Neuron (in vitro differentiated cells): Measurements from ENCODE around the gene TTC27.

ENCODE experiments used
- H2AFZ ChIP-seq: one replicate; pipeline ENCODE4 v1.6.1; 2013; ENCODE audit warnings: low read depth, mild to moderate bottlenecking, inconsistent platforms, low read length, moderate library complexity
- H3K27me3 ChIP-seq: one replicate; pipeline ENCODE4 v1.6.1; 2013; ENCODE audit warnings: low read length; ENCODE audit not compliant: insufficient read depth
- H3K36me3 ChIP-seq: one replicate; pipeline ENCODE4 v1.6.1; 2013; ENCODE audit warnings: low read length; ENCODE audit not compliant: insufficient read depth
- H3K4me1 ChIP-seq: one replicate; pipeline ENCODE4 v1.6.1; 2013; ENCODE audit warnings: low read length; ENCODE audit not compliant: insufficient read depth
- H3K4me3 ChIP-seq: 2 replicates; pipeline ENCODE4 v1.5.1; 2013; ENCODE audit warnings: mild to moderate bottlenecking, low read length, moderate library complexity
- H3K9me3 ChIP-seq: one replicate; pipeline ENCODE4 v1.6.1; 2013; ENCODE audit warnings: low read length

TTC27 gene

GRCh38 chr2:32783469-32783868 is 155.6 kb downstream of the TTC27 start:
- Histone ChIP-seq H3K36me3 (no peaks in the 10 kb centered on the region), H3K27me3 (no peaks in the 10 kb centered on the region)

GRCh38 chr2:32783933-32784332 is 156.1 kb downstream of the TTC27 start:
- H3K27me3 ChIP-seq: no peaks in the 10 kb centered on the region
- H3K9me3 ChIP-seq: peaks cover 8% of the 10 kb centered on the region
- H3K4me3 ChIP-seq: no peak overlapping the region
- no peaks in the 10 kb centered on the region for H3K36me3 ChIP-seq
- no peak overlapping the region for H2AFZ ChIP-seq
- H3K4me1 ChIP-seq: no peaks in the 10 kb centered on the region

More at GRCh38 chr2:32783469-32783868, 155.6 kb downstream of the TTC27 start:
- Histone ChIP-seq H2AFZ (no peak overlapping the region), H3K4me3 (no peak overlapping the region), H3K4me1 (no peaks in the 10 kb centered on the region), H3K9me3 (peaks cover 8% of the 10 kb centered on the region)

GRCh38 chr2:32787207-32787606 is 159.4 kb downstream of the TTC27 start:
- no peaks in the 10 kb centered on the region for H3K27me3 ChIP-seq
- no peaks in the 10 kb centered on the region for H3K36me3 ChIP-seq
- no peak overlapping the region for H2AFZ ChIP-seq
- no peaks in the 10 kb centered on the region for H3K4me1 ChIP-seq
- no peak overlapping the region for H3K4me3 ChIP-seq
- no peaks in the 10 kb centered on the region for H3K9me3 ChIP-seq

- Histone ChIP-seq H3K4me3 (no peak overlapping the region), H2AFZ (no peak overlapping the region), H3K36me3 (no peaks in the 10 kb centered on the region), H3K9me3 (no peaks in the 10 kb centered on the region), H3K4me1 (no peaks in the 10 kb centered on the region), H3K27me3 (no peaks in the 10 kb centered on the region)
These were observed 160.3 kb downstream of the TTC27 start for GRCh38 chr2:32788114-32788513.

GRCh38 chr2:32792416-32792815 is 164.6 kb downstream of the TTC27 start:
- no peaks in the 10 kb centered on the region for H3K36me3 ChIP-seq
- no peak overlapping the region for H3K4me3 ChIP-seq
- H3K9me3 ChIP-seq: no peaks in the 10 kb centered on the region
- no peak overlapping the region for H2AFZ ChIP-seq
- no peaks in the 10 kb centered on the region for H3K4me1 ChIP-seq
- H3K27me3 ChIP-seq: no peaks in the 10 kb centered on the region

GRCh38 chr2:32798829-32799228 is 171.0 kb downstream of the TTC27 start:
- Histone ChIP-seq H3K4me1 (no peaks in the 10 kb centered on the region), H2AFZ (no peak overlapping the region), H3K36me3 (no peaks in the 10 kb centered on the region), H3K27me3 (no peaks in the 10 kb centered on the region), H3K9me3 (peaks cover 1% of the 10 kb centered on the region), H3K4me3 (no peak overlapping the region)

- Histone ChIP-seq H3K4me1 (no peaks in the 10 kb centered on the region), H2AFZ (no peak overlapping the region), H3K9me3 (peaks cover 1% of the 10 kb centered on the region), H3K27me3 (no peaks in the 10 kb centered on the region), H3K36me3 (no peaks in the 10 kb centered on the region), H3K4me3 (no peak overlapping the region)
These were observed 173.9 kb downstream of the TTC27 start for GRCh38 chr2:32801741-32802140.

- peaks cover 1% of the 10 kb centered on the region for H3K9me3 ChIP-seq
- H3K4me1 ChIP-seq: no peaks in the 10 kb centered on the region
- H3K27me3 ChIP-seq: no peaks in the 10 kb centered on the region
- no peaks in the 10 kb centered on the region for H3K36me3 ChIP-seq
- no peak overlapping the region for H2AFZ ChIP-seq
- H3K4me3 ChIP-seq: no peak overlapping the region
These were observed 175.0 kb downstream of the TTC27 start for GRCh38 chr2:32802877-32803276.

GRCh38 chr2:32804205-32804604 is 176.4 kb downstream of the TTC27 start:
- Histone ChIP-seq H3K27me3 (no peaks in the 10 kb centered on the region), H3K4me3 (no peak overlapping the region), H3K9me3 (peaks cover 1% of the 10 kb centered on the region), H3K4me1 (no peaks in the 10 kb centered on the region), H2AFZ (no peak overlapping the region), H3K36me3 (no peaks in the 10 kb centered on the region)

GRCh38 chr2:32805104-32806095 is 177.6 kb downstream of the TTC27 start:
- Histone ChIP-seq H3K36me3 (no peaks in the 10 kb centered on the region), H2AFZ (no peak overlapping the region), H3K4me3 (no peak overlapping the region), H3K4me1 (no peaks in the 10 kb centered on the region), H3K9me3 (peaks cover 3% of the 10 kb centered on the region), H3K27me3 (no peaks in the 10 kb centered on the region)

- Histone ChIP-seq H3K4me1 (no peaks in the 10 kb centered on the region), H3K4me3 (no peak overlapping the region), H3K27me3 (no peaks in the 10 kb centered on the region), H3K9me3 (peaks cover 4% of the 10 kb centered on the region), H3K36me3 (no peaks in the 10 kb centered on the region), H2AFZ (no peak overlapping the region)
These were observed 179.0 kb downstream of the TTC27 start for GRCh38 chr2:32806857-32807256.

- peaks cover 4% of the 10 kb centered on the region for H3K9me3 ChIP-seq
- no peak overlapping the region for H3K4me3 ChIP-seq
- no peaks in the 10 kb centered on the region for H3K36me3 ChIP-seq
- no peak overlapping the region for H2AFZ ChIP-seq
- H3K27me3 ChIP-seq: no peaks in the 10 kb centered on the region
- peaks cover 5% of the 10 kb centered on the region for H3K4me1 ChIP-seq
These were observed 179.8 kb downstream of the TTC27 start for GRCh38 chr2:32807662-32808061.

GRCh38 chr2:32810909-32811495 is 183.2 kb downstream of the TTC27 start:
- Histone ChIP-seq H3K4me3 (no peak overlapping the region), H3K9me3 (peaks cover 3% of the 10 kb centered on the region), H3K4me1 (peaks cover 5% of the 10 kb centered on the region), H2AFZ (no peak overlapping the region), H3K36me3 (no peaks in the 10 kb centered on the region), H3K27me3 (no peaks in the 10 kb centered on the region)
